ENCODE data around the gene FRMD4A.

Gene FRMD4A

GRCh38 chr10:13685885-13686284 lies 644.8 kb downstream of the FRMD4A start:
- no peak for DNase-seq

GRCh38 chr10:13684806-13685482 lies 645.8 kb downstream of the FRMD4A start:
- DNase-seq = no peak

GRCh38 chr10:13684252-13684791 lies 646.4 kb downstream of the FRMD4A start:
- peak; percentile 91 for DNase-seq

GRCh38 chr10:13683017-13683416 lies 647.7 kb downstream of the FRMD4A start:
- DNase-seq = no peak

GRCh38 chr10:13681960-13682359 lies 648.8 kb downstream of the FRMD4A start:
- no peak for DNase-seq

GRCh38 chr10:13681528-13681927 lies 649.2 kb downstream of the FRMD4A start:
- no peak for DNase-seq

GRCh38 chr10:13681095-13681494 lies 649.6 kb downstream of the FRMD4A start:
- DNase-seq = no peak

- no peak for DNase-seq
Observed at GRCh38 chr10:13678101-13678843, 652.5 kb downstream of the FRMD4A start.

GRCh38 chr10:13674645-13675588 lies 655.8 kb downstream of the FRMD4A start:
- DNase-seq = peak; percentile 75

- no peak for DNase-seq
Observed at GRCh38 chr10:13673156-13673555, 657.6 kb downstream of the FRMD4A start.

GRCh38 chr10:13672548-13672947 lies 658.2 kb downstream of the FRMD4A start:
- DNase-seq = no peak

GRCh38 chr10:13671904-13672303 lies 658.8 kb downstream of the FRMD4A start:
- no peak for DNase-seq

GRCh38 chr10:13670311-13670710 lies 660.4 kb downstream of the FRMD4A start:
- DNase-seq = no peak

GRCh38 chr10:13669901-13670300 lies 660.8 kb downstream of the FRMD4A start:
- no peak for DNase-seq

GRCh38 chr10:13669182-13669855 lies 661.4 kb downstream of the FRMD4A start:
- no peak for DNase-seq

GRCh38 chr10:13668126-13668525 lies 662.6 kb downstream of the FRMD4A start:
- no peak for DNase-seq

GRCh38 chr10:13665516-13666262 lies 665.0 kb downstream of the FRMD4A start:
- no peak for DNase-seq

- peak; percentile 53 for DNase-seq
Observed at GRCh38 chr10:13661256-13661655, 669.5 kb downstream of the FRMD4A start.

GRCh38 chr10:13660551-13660920 lies 670.2 kb downstream of the FRMD4A start:
- DNase-seq = no peak

GRCh38 chr10:13659887-13660550 lies 670.7 kb downstream of the FRMD4A start:
- DNase-seq = peak; percentile 76
